Measurements from ENCODE around the gene PLRG1.

Gene PLRG1

Small RNA genes within 50 kb of the gene (small RNA-seq; reads per million reads assigned to genes)
- gene RNU6-1285P, result 0 reads per million in 2 experiments

Data from SK-N-DZ (cell line).